Left hindlimb (tissue), 1 donor: Measurements from ENCODE around the gene ZBTB20.
"Not testable (repeated sequence)": the region's sequence is repeated elsewhere in the genome, so short reads cannot be mapped to it uniquely, and the experiment has no call there.

ENCODE experiments used
- DNase-seq: peaks from one replicate; pipeline ENCODE4 v3.0.0-alpha.2; 2018

ZBTB20 gene

GRCh38 chr3:115146418-115147328 is at the start of gene ZBTB20:
Gene ZBTB20 (minus strand): TSS chr3:115147288.
- peak; percentile 86 for DNase-seq

GRCh38 chr3:115194476-115194875 is 47.4 kb upstream of the ZBTB20 start:
- DNase-seq, result no peak

GRCh38 chr3:115190747-115191146 is 43.7 kb upstream of the ZBTB20 start:
- DNase-seq, result no peak

- DNase-seq, result no peak
These were observed 40.2 kb upstream of the ZBTB20 start for GRCh38 chr3:115187149-115187757.

- DNase-seq, result no peak
These were observed 39.5 kb upstream of the ZBTB20 start for GRCh38 chr3:115186351-115187148.

GRCh38 chr3:115184859-115185572 is 37.9 kb upstream of the ZBTB20 start:
- DNase-seq, result not testable (repeated sequence)

- DNase-seq, result not testable (repeated sequence)
These were observed 31.8 kb upstream of the ZBTB20 start for GRCh38 chr3:115178930-115179329.

GRCh38 chr3:115169808-115170207 is 22.7 kb upstream of the ZBTB20 start:
- DNase-seq, result no peak

GRCh38 chr3:115165701-115166100 is 18.6 kb upstream of the ZBTB20 start:
- DNase-seq, result no peak

GRCh38 chr3:115165266-115165665 is 18.2 kb upstream of the ZBTB20 start:
- no peak for DNase-seq

GRCh38 chr3:115164374-115165221 is 17.5 kb upstream of the ZBTB20 start:
- DNase-seq, result no peak

- no peak for DNase-seq
These were observed 15.7 kb upstream of the ZBTB20 start for GRCh38 chr3:115162759-115163158.

GRCh38 chr3:115161866-115162265 is 14.8 kb upstream of the ZBTB20 start:
- no peak for DNase-seq

- DNase-seq, result no peak
These were observed 14.2 kb upstream of the ZBTB20 start for GRCh38 chr3:115161168-115161834.

- no peak for DNase-seq
These were observed 13.2 kb upstream of the ZBTB20 start for GRCh38 chr3:115160295-115160694.

GRCh38 chr3:115156046-115156654 is 9.1 kb upstream of the ZBTB20 start:
- no peak for DNase-seq

- DNase-seq, result no peak
These were observed 7.5 kb upstream of the ZBTB20 start for GRCh38 chr3:115154611-115155010.

GRCh38 chr3:115151921-115152320 is 4.8 kb upstream of the ZBTB20 start:
- DNase-seq, result no peak

- DNase-seq, result no peak
These were observed 1.2 kb upstream of the ZBTB20 start for GRCh38 chr3:115148142-115148790.
